Osteoblast (primary cell): Measurements from ENCODE around the gene C2orf42. TPM values are rescaled to one million over a fixed set of nuclear protein-coding genes. Genes with fewer than 3 reads are reported as not detected.

Source experiments
- DNase-seq: peaks from one replicate; pipeline ENCODE4 v3.0.0; 2011; ENCODE audit warnings: low spot score, mixed read lengths; ENCODE audit not compliant: insufficient read length; ENCODE audit errors: missing footprints
- H2AFZ ChIP-seq: 2 replicates; pipeline ENCODE4 v1.6.0; 2011; ENCODE audit warnings: mild to moderate bottlenecking, low read length
- H3K27ac ChIP-seq: 2 replicates; pipeline ENCODE4 v1.5.1; 2011; ENCODE audit warnings: mild to moderate bottlenecking, low read depth, low read length, moderate library complexity
- H3K27me3 ChIP-seq: 2 replicates; pipeline ENCODE4 v1.6.0; 2012; ENCODE audit warnings: mild to moderate bottlenecking, control low read depth, inconsistent platforms, low read length, moderate library complexity; ENCODE audit not compliant: insufficient read depth
- H3K36me3 ChIP-seq: 2 replicates; pipeline ENCODE4 v1.5.1; 2011; ENCODE audit warnings: mild to moderate bottlenecking, low read length, control low read depth, moderate library complexity; ENCODE audit not compliant: insufficient read depth
- H3K4me1 ChIP-seq: 2 replicates; pipeline ENCODE4 v1.5.1; 2011; ENCODE audit warnings: mild to moderate bottlenecking, low read length, control low read depth, moderate library complexity; ENCODE audit not compliant: insufficient read depth
- H3K4me2 ChIP-seq: 2 replicates; pipeline ENCODE4 v1.6.0; 2011; ENCODE audit warnings: mild to moderate bottlenecking, low read length; ENCODE audit not compliant: insufficient read depth
- H3K4me3 ChIP-seq: fragments of 200-600 bp; sonication (generic); 3 replicates; pipeline ENCODE4 v1.5.1; 2012; ENCODE audit warnings: mild to moderate bottlenecking, low read length, inconsistent platforms; ENCODE audit not compliant: insufficient read depth
- H3K79me2 ChIP-seq: 2 replicates; pipeline ENCODE4 v1.6.0; 2012; ENCODE audit warnings: mild to moderate bottlenecking, low read length, control low read depth, inconsistent platforms; ENCODE audit not compliant: insufficient read depth
- H3K9me3 ChIP-seq: 2 replicates; pipeline ENCODE4 v1.5.1; 2011; ENCODE audit warnings: low read depth, low read length, control low read depth
- H4K20me1 ChIP-seq: 2 replicates; pipeline ENCODE4 v1.6.0; 2012; ENCODE audit warnings: mild to moderate bottlenecking, low read length, control low read depth; ENCODE audit not compliant: insufficient read depth
- CTCF ChIP-seq: IDR thresholded peaks from 2 replicates; pipeline ENCODE4 v1.5.1; 2011; ENCODE audit warnings: mild to moderate bottlenecking, low read depth, low read length, moderate library complexity; ENCODE audit errors: extremely low read depth
- total RNA-seq: library from RNA; depleted of rRNA; stranded (reverse); fragments of >200 nt; gene quantifications from 2 replicates; pipeline ENCODE4 v1.2.3, GENCODE V29; 2012

The C2orf42 gene
- total RNA-seq, 1 donor = 25.0 TPM

- Histone ChIP-seq H3K4me1 (peaks cover 17% of the 10 kb centered on the region), H3K4me3 (no peak overlapping the region), H2AFZ (peak overlapping the region; percentile 64), H3K27me3 (no peaks in the 10 kb centered on the region), H3K36me3 (no peaks in the 10 kb centered on the region), H3K79me2 (no peaks in the 10 kb centered on the region), H3K27ac (no peak overlapping the region), H3K4me2 (no peak overlapping the region), H3K9me3 (no peaks in the 10 kb centered on the region), H4K20me1 (no peaks in the 10 kb centered on the region)
- TF ChIP-seq CTCF = no peak
- no peak for DNase-seq
Measured at GRCh38 chr2:70126413-70126812, 64.4 kb downstream of the C2orf42 start.

GRCh38 chr2:70125498-70125898 lies 65.3 kb downstream of the C2orf42 start:
- Histone ChIP-seq H3K9me3 (no peaks in the 10 kb centered on the region), H3K36me3 (no peaks in the 10 kb centered on the region), H2AFZ (peak overlapping the region; percentile 86), H3K4me1 (peaks cover 16% of the 10 kb centered on the region), H3K4me3 (peak overlapping the region; percentile 73), H3K79me2 (no peaks in the 10 kb centered on the region), H3K4me2 (peak overlapping the region; percentile 86), H3K27me3 (no peaks in the 10 kb centered on the region), H3K27ac (peak overlapping the region; percentile 94), H4K20me1 (no peaks in the 10 kb centered on the region)
- DNase-seq = no peak
- no peak for TF ChIP-seq CTCF

- DNase-seq = peak; percentile 93
Measured at GRCh38 chr2:70124983-70125480, 65.8 kb downstream of the C2orf42 start.

GRCh38 chr2:70123829-70124116 lies 67.0 kb downstream of the C2orf42 start:
- DNase-seq = no peak
- H3K4me2 ChIP-seq = peak overlapping the region; percentile 86
- H3K9me3 ChIP-seq = no peaks in the 10 kb centered on the region
- TF ChIP-seq CTCF = no peak
- no peaks in the 10 kb centered on the region for H3K79me2 ChIP-seq
- peak overlapping the region; percentile 75 for H2AFZ ChIP-seq
- H3K27ac ChIP-seq = peak overlapping the region; percentile 94
- H3K36me3 ChIP-seq = no peaks in the 10 kb centered on the region
- no peaks in the 10 kb centered on the region for H3K27me3 ChIP-seq
- H4K20me1 ChIP-seq = no peaks in the 10 kb centered on the region
- peak overlapping the region; percentile 73 for H3K4me3 ChIP-seq
- H3K4me1 ChIP-seq = peaks cover 16% of the 10 kb centered on the region

More at GRCh38 chr2:70124983-70125480, 65.8 kb downstream of the C2orf42 start:
- Histone ChIP-seq H4K20me1 (no peaks in the 10 kb centered on the region), H3K4me3 (peak overlapping the region; percentile 73), H3K4me2 (peak overlapping the region; percentile 86), H3K79me2 (no peaks in the 10 kb centered on the region), H3K27ac (peak overlapping the region; percentile 94), H3K36me3 (no peaks in the 10 kb centered on the region), H3K27me3 (no peaks in the 10 kb centered on the region), H3K4me1 (peaks cover 16% of the 10 kb centered on the region), H2AFZ (peak overlapping the region; percentile 86), H3K9me3 (no peaks in the 10 kb centered on the region)
- no peak for TF ChIP-seq CTCF
